K562 (cell line): ENCODE data around the gene EGFR. TPM values are rescaled to one million over a fixed set of nuclear protein-coding genes. Genes with fewer than 3 reads are reported as not detected.

Source experiments
- ATAC-seq: fragments of 200-7000 bp; cut with Tn5 transposase; 3 replicates; pipeline ENCODE4 v1.9.1; 2020; ENCODE audit warnings: moderate library complexity
- BruUV-seq: library from RNA; stranded (reverse); fragments of 400-500 nt; replicated peaks from 2 replicates; lab custom pipeline; 2021; lab: Mats Ljungman, UMichigan
- CTCF ChIA-PET: fragments of 300-600 bp; formaldehyde crosslinking; extraction: SDS; loops from one replicate; lab custom pipeline; 2021; ENCODE audit warnings: low intra/inter-chr PET ratio; lab: Yijun Ruan, JAX
- POLR2A ChIA-PET: fragments of 300-600, 350-650 bp; sonication (Branson Sonifier 250); formaldehyde crosslinking; extraction: SDS; loops from one replicate; lab custom pipeline; 2021; ENCODE audit warnings: antibody characterized with exemption, inconsistent platforms; lab: Yijun Ruan, JAX
- DNase-seq, 4 experiments: peaks; one replicate each; pipeline versions ENCODE4 v3.0.0 to v3.0.0-alpha.2; 2011 to 2018; ENCODE audit warnings: low spot score in 3 of 4, mixed read lengths in 3 of 4; ENCODE audit errors: extremely low read depth in 1 of 4
- FAIRE-seq: peaks from 2 replicates; lab custom pipeline; 2011; peaks lifted over from hg19 to GRCh38; lab: Jason Lieb, UNC
- H2AFZ ChIP-seq: 2 replicates; pipeline ENCODE4 v1.6.0; 2011; ENCODE audit warnings: low read depth, low read length, control low read depth, inconsistent platforms
- H3K27ac ChIP-seq: fragments of 200-600 bp; 3 replicates; pipeline ENCODE4 v1.8.0; 2011; ENCODE audit warnings: low read depth, mild to moderate bottlenecking, control low read depth, inconsistent platforms, low read length, moderate library complexity, mixed read lengths; ENCODE audit errors: extremely low read depth
- H3K27me3 ChIP-seq, 2 experiments: fragments of 300-600 bp in 1 of 2; 2 replicates in 1 of 2; 3 replicates in 1 of 2; pipeline versions ENCODE4 v1.6.0 to v1.8.0; 2011; ENCODE audit warnings: inconsistent platforms in 2 of 2, low read length in 2 of 2, mild to moderate bottlenecking in 1 of 2, mixed read lengths in 1 of 2, moderate library complexity in 1 of 2; ENCODE audit not compliant: control insufficient read depth in 2 of 2, insufficient read depth in 2 of 2
- H3K36me3 ChIP-seq: fragments of 300-600 bp; 3 replicates; pipeline ENCODE4 v1.8.0; 2011; ENCODE audit warnings: mild to moderate bottlenecking, low read length, inconsistent platforms; ENCODE audit not compliant: control insufficient read depth, insufficient read depth
- H3K4me1 ChIP-seq, 2 experiments: fragments of 200-600 bp in 1 of 2; replicated peaks in 1 of 2; 2 replicates in 1 of 2; 3 replicates in 1 of 2; pipeline versions ENCODE4 v1.5.1 to v1.8.0; 2011; ENCODE audit warnings: inconsistent platforms in 2 of 2, low read length in 2 of 2, mild to moderate bottlenecking in 1 of 2, mixed read lengths in 1 of 2, moderate library complexity in 1 of 2; ENCODE audit not compliant: control insufficient read depth in 2 of 2, insufficient read depth in 2 of 2
- H3K4me2 ChIP-seq: 2 replicates; pipeline ENCODE4 v1.6.1; 2011; ENCODE audit warnings: low read length, control low read depth, inconsistent platforms, mixed read lengths; ENCODE audit not compliant: insufficient read depth
- H3K4me3 ChIP-seq: fragments of 200-600 bp; sonication (generic), shearing (Covaris generic); 2 replicates; pipeline ENCODE4 v1.5.1; 2016; ENCODE audit warnings: control low read depth, inconsistent platforms
- H3K79me2 ChIP-seq: fragments of 200-600 bp; 3 replicates; pipeline ENCODE4 v1.8.0; 2011; ENCODE audit warnings: low read length, inconsistent platforms; ENCODE audit not compliant: control insufficient read depth, insufficient read depth
- H3K9ac ChIP-seq, 2 experiments: 2 replicates each; pipeline versions ENCODE4 v1.6.0 to v1.6.1; 2011; ENCODE audit warnings: low read depth in 2 of 2, low read length in 2 of 2, control low read depth in 1 of 2, inconsistent platforms in 1 of 2, mild to moderate bottlenecking in 1 of 2, mixed read lengths in 1 of 2; ENCODE audit not compliant: insufficient read depth in 1 of 2
- H3K9me1 ChIP-seq: one replicate; pipeline ENCODE4 v1.6.0; 2011; ENCODE audit warnings: inconsistent platforms, mild to moderate bottlenecking, low read length, moderate library complexity; ENCODE audit not compliant: control insufficient read depth, insufficient read depth
- H3K9me3 ChIP-seq: replicated peaks from 2 replicates; pipeline ENCODE4 v1.5.1; 2011; ENCODE audit warnings: low read depth, low read length, inconsistent platforms; ENCODE audit not compliant: control insufficient read depth, insufficient read depth
- H4K20me1 ChIP-seq: replicated peaks from 2 replicates; pipeline ENCODE4 v1.6.1; 2011; ENCODE audit warnings: low read length, inconsistent platforms, mixed read lengths; ENCODE audit not compliant: control insufficient read depth, insufficient read depth
- ARID2 ChIP-seq: fragments of 450-650 bp; IDR thresholded peaks from 2 replicates; pipeline ENCODE4 v1.6.1; 2017; ENCODE audit warnings: antibody characterized with exemption, mild to moderate bottlenecking
- ATF6 ChIP-seq: sonication (generic); formaldehyde crosslinking; IDR thresholded peaks from 2 replicates; pipeline ENCODE4 v1.4.0; 2020; ENCODE audit warnings: mild to moderate bottlenecking, missing genetic modification reagents
- CEBPB ChIP-seq: fragments of 450-650 bp; IDR thresholded peaks from 2 replicates; pipeline ENCODE4 v1.6.1; 2016; ENCODE audit warnings: missing genetic modification characterization, missing compliant biosample characterization
- ELF1 ChIP-seq: fragments of 200-800 bp; sonication (Bioruptor generic); IDR thresholded peaks from 2 replicates; pipeline ENCODE4 v1.6.1; 2016; ENCODE audit warnings: missing genetic modification characterization, missing compliant biosample characterization
- FOXJ2 ChIP-seq: fragments of 200-800 bp; sonication (Bioruptor generic); IDR thresholded peaks from 2 replicates; pipeline ENCODE4 v1.6.1; 2016; ENCODE audit warnings: missing genetic modification characterization, missing compliant biosample characterization
- NR3C1 ChIP-seq: sonication (generic); formaldehyde crosslinking; IDR thresholded peaks from 2 replicates; pipeline ENCODE4 v1.8.1; 2022; ENCODE audit warnings: missing genetic modification reagents
- PREB ChIP-seq: sonication (generic); formaldehyde crosslinking; IDR thresholded peaks from 2 replicates; pipeline ENCODE4 v1.8.1; 2023; ENCODE audit warnings: mild to moderate bottlenecking, missing genetic modification reagents
- ZNF512 ChIP-seq: IDR thresholded peaks from 2 replicates; pipeline ENCODE4 v1.6.1; 2016; ENCODE audit warnings: missing genetic modification characterization, missing compliant biosample characterization
- ZNF589 ChIP-seq: fragments of 200-800 bp; sonication (Bioruptor generic); IDR thresholded peaks from 2 replicates; pipeline ENCODE4 v1.6.1; 2016; ENCODE audit warnings: low read depth, missing genetic modification characterization, missing compliant biosample characterization
- ZNF830 ChIP-seq: fragments of 250-450 bp; sonication (Bioruptor Pico); IDR thresholded peaks from 2 replicates; pipeline ENCODE4 v1.5.0; 2021; ENCODE audit warnings: mild to moderate bottlenecking
- WGBS: fragments of 100-300 bp; shearing (Covaris generic); methylation state at CpG from one replicate; pipeline ENCODE4 v1.1.6; 2016; ENCODE audit warnings: low coverage, mixed read lengths; ENCODE audit not compliant: insufficient coverage; ENCODE audit errors: missing lambda C conversion rate; 5-methylcytosine and 5-hydroxymethylcytosine counted together
- in situ Hi-C: fragments of 300-500 bp; cut with MboI; formaldehyde crosslinking; loops from 4 replicates; pipeline ENCODE4 v1.15.0; 2018; ENCODE audit warnings: inconsistent platforms, mixed read lengths
- intact Hi-C: fragments of 100-400 bp; cut with micrococcal nuclease; formaldehyde crosslinking; loops from 2 replicates; pipeline ENCODE4 v1.14.2; 2022
- polyA plus RNA-seq, 8 experiments: library from polyadenylated mRNA; depleted of rRNA in 4 of 8; stranded (reverse) in 5 of 8; unstranded in 3 of 8; fragments of >200 nt; fragmentation: Nextera tagmentation in 2 of 8; fragmentation: Illumina TruSeq in 1 of 8; extraction: Ambion mirVana in 2 of 8; extraction: Trizol in 1 of 8; gene quantifications; 2 replicates each; pipeline versions ENCODE4 v1.2.1 to v1.2.3, GENCODE V29; 2011 to 2014; ENCODE audit warnings: inconsistent platforms in 1 of 8, missing spikeins in 1 of 8
- total RNA-seq, 7 experiments: library from RNA; depleted of rRNA in 6 of 7; stranded (reverse); fragments of >200 nt in 6 of 7; fragmentation: Illumina TruSeq in 2 of 7; extraction: Trizol in 2 of 7; gene quantifications; 2 replicates each; pipeline versions ENCODE4 v1.2.1 to v1.2.3, GENCODE V29; 2011 to 2021; ENCODE audit warnings: low replicate concordance in 1 of 7

Gene EGFR
- total and polyA plus RNA-seq, 9 of the 15 experiments (the other 6 are each of a cell fraction or from before 2014, with no cell fraction given) = 0.13 TPM; not detected in 8

- no peaks in the 10 kb centered on the region for H4K20me1 ChIP-seq
- POLR2A ChIA-PET = interaction anchor here (0.6 to 1.0 kb wide), 2 partner anchors 9 to 40 kb away, joined by 4 to 6 read pairs; no protein-coding TSS in a partner anchor
- no peak overlapping the region for H3K27ac ChIP-seq
- TF ChIP-seq ZNF589 (CRISPR knock-in tag) (no peak), CEBPB (tag) (0 out of 2 replicates have a peak, but pooled peaks have one; percentile 10)
- H3K79me2 ChIP-seq = no peaks in the 10 kb centered on the region
- CTCF ChIA-PET = no interaction called here
- no peak for DNase-seq
- no peak overlapping the region for H2AFZ ChIP-seq
- intact Hi-C loops = no loop called here
- H3K36me3 ChIP-seq = no peaks in the 10 kb centered on the region
- WGBS = 0% methylated on average over 4 of the region's 4 CpGs
- BruUV-seq = no TSS peak
- H3K9me1 ChIP-seq = no peaks in the 10 kb centered on the region
- H3K4me2 ChIP-seq = no peak overlapping the region
- H3K27me3 ChIP-seq = peaks cover 11 to 32% of the 10 kb centered on the region in 2 experiments; a peak in 3 of 5 replicates
- H3K9ac ChIP-seq = no peak overlapping the region
- no peak for ATAC-seq
- in situ Hi-C loops = no loop called here
- H3K9me3 ChIP-seq = 0 out of 2 replicates have a peak, but pooled peaks cover 4% of the 10 kb centered on the region
- no peak for FAIRE-seq
- H3K4me3 ChIP-seq = no peak overlapping the region
- H3K4me1 ChIP-seq = no peaks in the 10 kb centered on the region
Measured at GRCh38 chr7:55209366-55209765, 190.5 kb downstream of the EGFR start.

GRCh38 chr7:55210176-55210575, 191.4 kb downstream of the EGFR start:
- Histone ChIP-seq H3K9me1 (no peaks in the 10 kb centered on the region), H2AFZ (no peak overlapping the region), H3K79me2 (no peaks in the 10 kb centered on the region), H3K27me3 (peaks cover 11 to 32% of the 10 kb centered on the region in 2 experiments; a peak in 3 of 5 replicates), H3K4me2 (no peak overlapping the region), H3K27ac (no peak overlapping the region), H3K4me1 (no peaks in the 10 kb centered on the region), H3K9me3 (no peaks in the 10 kb centered on the region), H3K4me3 (no peak overlapping the region), H4K20me1 (no peaks in the 10 kb centered on the region), H3K9ac (no peak overlapping the region), H3K36me3 (no peaks in the 10 kb centered on the region)
- DNase-seq = no peak
- ChIA-PET POLR2A (interaction anchor here (0.6 kb wide), 2 partner anchors 8 to 451 kb away, joined by 3 read pairs; partner anchors contain the start of gene SEC61G), CTCF (no interaction called here)
- intact Hi-C loops = loop anchor here (10.0 kb wide), 1 partner anchor 55 kb away; no protein-coding TSS in a partner anchor
- WGBS = 0% methylated on average over 4 of the region's 4 CpGs
- no peak for ATAC-seq
- TF ChIP-seq PREB (CRISPR knock-in tag) (no peak), NR3C1 (CRISPR knock-in tag) (no peak), ATF6 (CRISPR knock-in tag) (no peak), ARID2 (no peak), ELF1 (no peak), ZNF512 (tag) (no peak), ZNF830 (CRISPR knock-in tag) (no peak), FOXJ2 (no peak)
- FAIRE-seq = no peak
- in situ Hi-C loops = no loop called here
- no TSS peak for BruUV-seq
